GOT3 (cell line): Measurements from ENCODE around the gene CORO2A.
"Not testable (repeated sequence)": the region's sequence is repeated elsewhere in the genome, so short reads cannot be mapped to it uniquely, and the experiment has no call there.

Experiments used
- DNase-seq: peaks from one replicate; lab custom pipeline; 2025; ENCODE audit warnings: mixed read lengths; lab: John Stamatoyannopoulos, UW

CORO2A gene

DNA sequence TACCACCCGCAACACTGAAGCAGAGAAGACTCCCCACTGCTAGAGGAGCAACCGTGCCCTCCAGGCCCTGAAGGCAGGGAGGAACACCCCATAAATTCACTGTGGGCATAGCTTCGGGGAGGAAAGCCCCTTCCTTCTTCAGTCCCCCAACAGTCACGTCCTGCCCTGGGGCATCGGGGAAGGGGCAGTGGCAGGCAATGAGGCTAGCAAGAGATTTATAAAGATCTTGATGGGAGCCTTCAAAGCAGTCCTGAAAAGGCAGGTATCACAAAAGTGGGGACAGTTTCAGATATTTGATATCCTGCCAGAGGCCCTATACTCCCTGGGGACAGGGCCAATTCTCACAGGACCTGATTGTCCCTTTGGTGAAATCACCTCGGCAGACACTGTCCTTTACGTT, 56.5 kb downstream of the CORO2A start:
- no peak for DNase-seq

DNA sequence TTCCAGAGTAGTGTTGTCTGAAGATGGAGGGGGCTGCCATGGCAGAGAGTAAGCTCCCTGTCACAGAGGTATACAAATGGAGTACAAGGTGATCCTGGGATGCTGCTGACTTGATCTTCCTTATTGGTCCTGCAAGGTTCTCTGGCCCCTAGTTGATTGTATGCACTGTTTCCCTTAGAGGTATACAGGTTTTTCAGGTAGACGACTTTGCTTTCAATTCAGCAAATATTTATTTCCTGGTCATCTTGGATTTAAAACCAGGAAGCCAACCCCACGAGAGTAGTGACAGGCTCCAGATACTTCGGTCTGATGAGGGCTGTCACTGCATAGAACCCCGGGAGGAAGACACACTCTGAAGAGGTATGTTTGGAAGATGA, 56.9 kb downstream of the CORO2A start:
- no peak for DNase-seq

DNA sequence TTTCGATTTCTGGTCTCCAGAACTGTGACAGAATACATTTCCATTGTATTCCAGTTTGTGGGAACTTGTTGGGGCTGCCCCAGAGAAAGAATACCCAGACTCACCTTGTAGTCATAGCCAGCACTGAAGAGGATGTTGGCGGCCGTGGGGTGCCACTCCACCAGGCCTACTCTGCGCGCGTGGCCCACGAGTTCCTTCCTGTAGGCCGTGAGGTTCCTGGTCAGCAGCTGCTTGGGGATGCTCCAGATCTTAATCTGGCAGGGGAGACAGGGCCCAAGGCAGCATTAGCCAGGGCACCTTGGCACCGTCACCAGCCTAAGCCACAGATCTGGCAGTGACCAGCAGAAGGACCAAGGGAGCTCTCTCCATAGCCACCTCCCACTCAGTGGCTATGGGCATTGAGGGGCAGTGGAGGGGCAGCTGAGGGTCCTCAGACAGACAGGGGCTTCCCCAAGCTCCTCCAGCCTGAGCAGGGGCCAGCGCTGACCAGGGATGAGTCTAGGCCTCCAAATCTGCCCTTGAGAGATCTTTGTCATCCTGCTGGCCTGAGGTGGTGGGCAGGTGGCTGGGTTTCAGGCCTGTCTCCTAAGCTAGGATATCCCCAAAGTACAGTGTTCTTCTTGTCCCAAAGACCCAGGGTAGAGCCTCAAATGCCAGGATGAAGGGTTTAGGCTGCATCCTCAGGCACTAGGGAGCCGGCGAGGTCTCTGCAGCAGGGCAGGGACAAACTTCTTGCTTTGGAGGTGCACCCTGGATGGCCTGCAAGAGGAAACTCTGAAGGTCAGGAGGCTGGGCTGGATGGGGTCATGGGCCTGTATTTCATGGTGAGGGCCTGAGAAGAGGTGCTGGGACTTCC, 57.5 kb downstream of the CORO2A start:
- no peak for DNase-seq

DNA sequence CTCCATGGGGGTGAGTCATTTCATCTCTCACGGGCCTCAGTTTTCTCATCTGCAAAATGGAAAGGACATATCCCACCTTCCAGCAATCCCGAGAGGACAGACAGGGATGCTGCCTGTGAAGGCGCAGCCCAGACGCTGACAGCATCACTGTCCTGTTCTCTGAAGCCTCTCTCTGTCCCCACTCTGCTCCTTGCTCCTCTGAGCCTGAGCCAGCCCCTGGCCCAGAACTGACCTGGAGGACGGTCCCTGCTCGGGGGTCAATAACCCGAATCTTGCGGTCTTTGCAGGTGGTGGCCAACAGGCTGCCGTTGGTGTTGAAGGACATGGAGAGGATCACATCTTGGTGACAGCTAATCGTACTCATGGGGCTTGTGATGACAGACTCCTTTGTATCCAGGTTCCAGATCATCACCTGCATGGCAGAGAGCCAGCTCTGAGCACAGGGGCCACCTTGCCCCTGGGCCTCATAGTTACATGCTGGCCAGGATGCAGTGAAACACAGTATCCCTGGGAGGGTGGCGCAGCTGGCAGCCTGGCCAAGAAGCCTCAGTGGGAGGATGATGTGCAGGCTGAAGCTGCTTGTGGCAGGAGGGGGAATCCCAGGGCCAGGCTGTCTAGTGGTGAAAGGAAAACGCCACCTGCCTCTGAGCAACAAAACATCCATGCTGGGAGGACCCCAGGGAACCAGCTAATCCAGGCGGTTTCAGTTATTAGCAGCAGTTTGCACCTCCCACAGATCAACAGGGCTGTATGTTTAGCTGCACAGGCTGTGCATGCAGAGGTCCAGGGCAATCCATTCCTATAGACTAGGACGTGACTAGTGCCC, 59.4 kb downstream of the CORO2A start:
- no peak for DNase-seq

DNA sequence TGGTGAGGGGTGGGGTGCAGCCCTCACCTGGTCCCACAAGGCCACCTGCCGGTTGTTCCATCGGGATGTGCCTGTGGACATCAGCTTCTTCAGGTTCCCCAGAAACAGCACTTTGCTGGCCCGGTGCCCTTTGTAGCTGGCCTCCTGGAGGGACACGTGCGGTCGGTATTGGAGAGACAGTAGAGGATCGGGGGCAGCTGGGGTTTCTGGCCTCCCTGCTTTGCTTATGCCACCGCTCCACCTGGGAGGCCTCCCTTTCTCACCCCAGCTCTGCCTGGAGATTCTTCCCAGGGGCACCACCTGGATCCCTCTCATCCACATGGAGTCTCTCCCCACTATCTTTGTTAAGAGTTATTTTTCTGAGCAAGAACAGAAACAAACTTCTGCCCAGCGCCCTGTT, 60.3 kb downstream of the CORO2A start:
- DNase-seq = no peak

DNA sequence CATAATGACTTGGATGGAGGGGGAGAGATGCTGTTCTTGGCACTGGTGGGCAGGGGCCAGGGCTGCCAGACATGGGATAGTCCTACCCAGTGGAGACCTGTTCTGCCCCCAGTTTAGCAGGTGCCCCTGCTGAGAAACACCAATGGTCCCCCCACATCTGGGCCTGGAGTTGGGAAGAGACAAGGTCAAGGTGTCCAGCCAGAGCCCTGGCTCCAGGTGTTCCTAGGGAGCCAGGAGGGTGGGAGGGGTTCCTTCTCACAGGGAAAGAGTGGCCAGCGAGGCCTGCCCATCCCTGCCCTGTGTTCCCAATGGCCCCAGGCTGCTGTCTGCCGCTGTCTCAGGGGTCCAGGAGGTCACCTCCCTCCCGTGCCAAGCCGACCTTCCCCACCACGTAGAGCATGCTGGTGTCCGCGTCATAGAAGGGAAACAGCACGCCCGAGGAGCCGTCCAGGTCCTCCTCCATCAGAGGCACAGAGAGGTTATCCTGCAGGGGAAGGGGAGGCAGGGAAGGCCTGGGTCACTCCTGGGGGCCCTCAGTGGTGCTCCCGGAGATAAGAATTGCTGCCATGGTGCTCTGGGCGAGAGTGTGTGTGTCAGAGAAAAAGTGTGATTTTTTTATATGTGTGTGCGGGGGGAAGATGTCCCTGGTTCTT, 61.7 kb downstream of the CORO2A start:
- DNase-seq = no peak

DNA sequence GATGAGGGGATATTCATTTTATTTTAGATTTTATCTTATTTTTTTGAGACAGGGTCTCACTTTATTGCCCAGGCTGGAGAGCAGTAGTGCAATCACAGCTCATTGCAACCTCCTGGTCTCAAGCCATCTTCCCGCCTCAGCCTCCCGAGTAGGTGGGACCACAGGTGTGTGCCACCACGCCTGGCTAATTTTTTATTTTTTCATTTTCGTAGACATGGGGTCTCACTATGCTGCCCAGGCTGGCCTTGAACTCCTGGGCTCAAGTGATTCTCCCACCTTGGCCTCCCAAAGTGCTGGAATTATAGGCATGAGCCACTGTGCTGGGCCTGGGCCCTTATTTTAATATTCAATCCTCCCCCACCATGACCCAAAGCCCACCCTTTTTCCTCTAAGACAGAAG, 62.4 kb downstream of the CORO2A start:
- not testable (repeated sequence) for DNase-seq

DNA sequence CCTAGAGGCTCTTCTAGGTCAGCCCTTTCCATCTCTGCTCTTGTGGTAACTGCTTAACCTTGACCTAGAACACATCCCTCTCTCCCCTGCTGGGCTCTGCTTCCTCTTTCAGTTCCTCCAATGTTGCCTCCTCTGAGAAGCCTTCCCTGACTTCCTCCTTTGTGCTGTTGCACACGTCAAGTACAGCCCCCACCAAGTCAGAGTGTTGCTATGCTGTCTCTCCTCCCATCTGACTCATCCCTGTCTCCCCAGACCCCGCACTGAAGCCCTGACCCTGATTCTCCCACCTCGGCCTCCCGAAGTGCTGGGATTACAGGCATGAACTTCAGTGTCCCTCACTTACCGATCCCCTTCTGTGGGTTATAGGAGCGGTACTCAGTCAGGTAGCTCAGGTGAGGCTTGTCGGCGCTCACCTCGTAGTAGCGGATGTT, 63.0 kb downstream of the CORO2A start:
- no peak for DNase-seq

DNA sequence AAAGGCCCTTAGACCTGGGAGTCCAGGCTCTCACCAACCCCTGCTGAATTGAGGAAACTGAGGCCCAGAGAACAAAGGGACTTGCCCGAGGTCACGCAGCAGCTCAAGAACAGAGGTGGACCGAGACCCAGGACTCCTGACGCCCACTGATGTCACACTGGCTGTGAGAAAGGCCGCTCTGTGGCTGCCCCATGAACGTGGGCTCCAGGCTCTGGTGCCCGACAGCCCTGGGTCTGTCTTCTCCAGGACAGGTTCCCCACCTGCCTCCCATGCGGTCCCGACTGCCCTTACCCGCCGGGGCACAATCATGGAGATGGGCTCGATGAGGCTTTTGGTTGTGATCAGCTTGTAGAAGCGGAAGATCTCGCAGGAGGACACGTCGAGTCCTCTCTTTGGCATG, 64.1 kb downstream of the CORO2A start:
- no peak for DNase-seq

DNA sequence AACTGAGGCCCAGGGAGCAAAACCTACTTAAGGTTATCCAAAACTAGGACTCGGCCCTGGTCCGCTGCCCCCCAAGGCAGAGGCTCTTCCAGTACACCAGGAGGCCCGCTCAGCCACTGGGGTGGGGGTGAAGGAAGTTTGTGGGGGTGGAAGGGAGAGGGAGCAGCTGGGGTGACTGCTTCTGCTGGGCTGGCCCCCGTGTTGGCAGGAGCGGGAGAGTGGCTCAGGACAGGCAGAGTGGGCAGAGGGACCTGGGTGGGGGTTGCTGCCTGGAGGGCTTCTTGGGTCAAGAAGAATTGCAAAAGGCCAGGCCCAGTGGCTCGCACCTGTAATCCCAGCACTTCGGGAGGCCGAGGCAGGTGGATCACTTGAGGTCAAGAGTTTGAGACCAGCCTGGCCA, 65.2 kb downstream of the CORO2A start:
- DNase-seq = no peak

DNA sequence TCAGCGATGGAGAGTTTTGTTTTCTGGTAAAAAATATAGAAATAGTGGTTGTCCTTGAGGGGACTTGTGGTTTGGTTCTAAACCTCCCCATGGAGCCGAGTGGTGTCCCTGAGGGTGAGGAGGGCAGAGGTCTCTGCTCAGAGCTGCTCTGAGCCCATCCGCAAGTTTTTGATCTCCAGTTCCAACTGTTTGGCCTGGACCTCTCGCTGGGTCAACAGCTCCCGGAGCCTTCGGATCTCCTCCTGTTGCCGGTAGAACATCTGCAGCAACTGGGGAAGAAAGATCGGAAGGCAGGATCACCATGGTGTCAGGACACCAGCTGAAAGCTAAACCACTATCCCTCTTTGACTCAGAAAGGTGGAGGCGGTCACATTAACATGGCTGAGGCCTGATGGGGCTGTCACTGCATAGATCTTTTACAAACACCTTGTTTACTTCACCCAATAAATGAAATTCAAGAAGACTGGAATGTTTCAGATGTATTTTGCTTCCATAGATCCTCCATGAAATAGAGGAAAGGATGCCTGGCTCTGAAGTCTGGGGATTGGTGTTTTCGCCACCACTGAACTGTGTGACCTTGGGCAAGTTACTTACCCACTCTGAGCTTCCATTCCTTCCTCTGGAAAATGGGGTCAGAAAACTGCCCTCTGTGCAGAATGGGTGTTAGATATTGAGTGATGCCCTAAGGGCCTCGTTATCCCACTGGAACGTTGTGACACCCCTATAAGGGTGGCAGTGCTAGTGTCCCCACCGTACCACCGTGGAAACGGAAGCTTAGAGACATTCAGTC, 67.6 kb downstream of the CORO2A start:
- no peak for DNase-seq

DNA sequence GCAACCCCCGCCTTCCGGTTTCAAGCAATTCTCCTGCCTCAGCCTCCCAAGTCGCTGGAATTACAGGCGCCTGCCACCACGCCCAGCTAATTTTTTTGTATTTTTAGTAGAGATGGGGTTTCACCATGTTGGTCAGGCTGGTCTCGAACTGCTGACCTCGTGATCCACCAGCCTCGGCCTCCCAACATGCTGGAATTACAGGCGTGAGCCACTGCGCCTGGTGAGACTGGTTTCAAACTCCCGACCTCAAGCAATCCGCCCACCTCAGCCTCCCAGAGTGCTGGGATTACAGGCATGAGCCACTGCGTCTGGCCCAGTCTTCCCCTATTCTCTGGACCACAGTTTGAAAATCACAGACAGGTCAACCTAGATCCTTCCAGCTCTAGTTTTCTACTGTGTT, 68.3 kb downstream of the CORO2A start:
- DNase-seq = not testable (repeated sequence)

DNA sequence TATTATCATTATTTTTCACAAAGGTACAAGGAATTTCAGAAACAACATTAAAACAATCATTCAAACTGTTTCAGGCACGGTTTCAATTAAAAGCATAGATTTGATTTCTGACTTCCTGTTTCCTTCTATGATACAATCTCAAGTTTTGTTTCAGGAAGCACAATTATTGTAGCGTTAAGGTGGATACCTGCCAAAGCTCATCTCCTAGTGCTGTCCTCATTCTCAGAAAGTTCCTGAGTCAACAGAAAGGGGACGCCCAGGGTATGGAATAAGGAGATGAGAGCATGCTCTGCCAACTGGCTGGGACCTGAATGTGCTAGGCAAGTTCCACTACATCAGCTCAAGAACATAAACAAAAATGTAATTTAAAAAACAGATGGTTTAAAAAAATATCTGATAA, 71.4 kb downstream of the CORO2A start:
- DNase-seq = no peak

DNA sequence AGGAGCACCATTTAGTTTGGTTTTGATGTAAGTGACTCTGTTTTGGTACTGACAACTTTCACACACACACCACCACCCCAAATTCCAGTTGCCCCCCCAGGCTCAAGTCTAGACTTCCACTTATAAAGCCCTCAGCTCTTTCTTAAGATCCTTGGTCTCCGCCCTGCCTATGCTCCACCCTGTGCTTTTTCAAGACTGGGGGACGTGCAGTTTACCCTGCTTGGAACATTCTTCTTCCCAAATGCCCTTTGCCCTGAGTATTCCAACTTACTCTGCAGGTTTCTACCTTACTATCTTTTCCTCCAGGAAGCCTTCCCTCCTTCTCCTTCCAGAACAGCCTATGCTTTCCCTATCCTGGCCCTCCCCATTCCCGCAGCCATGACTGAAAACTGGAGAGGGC, 72.0 kb downstream of the CORO2A start:
- DNase-seq = no peak

DNA sequence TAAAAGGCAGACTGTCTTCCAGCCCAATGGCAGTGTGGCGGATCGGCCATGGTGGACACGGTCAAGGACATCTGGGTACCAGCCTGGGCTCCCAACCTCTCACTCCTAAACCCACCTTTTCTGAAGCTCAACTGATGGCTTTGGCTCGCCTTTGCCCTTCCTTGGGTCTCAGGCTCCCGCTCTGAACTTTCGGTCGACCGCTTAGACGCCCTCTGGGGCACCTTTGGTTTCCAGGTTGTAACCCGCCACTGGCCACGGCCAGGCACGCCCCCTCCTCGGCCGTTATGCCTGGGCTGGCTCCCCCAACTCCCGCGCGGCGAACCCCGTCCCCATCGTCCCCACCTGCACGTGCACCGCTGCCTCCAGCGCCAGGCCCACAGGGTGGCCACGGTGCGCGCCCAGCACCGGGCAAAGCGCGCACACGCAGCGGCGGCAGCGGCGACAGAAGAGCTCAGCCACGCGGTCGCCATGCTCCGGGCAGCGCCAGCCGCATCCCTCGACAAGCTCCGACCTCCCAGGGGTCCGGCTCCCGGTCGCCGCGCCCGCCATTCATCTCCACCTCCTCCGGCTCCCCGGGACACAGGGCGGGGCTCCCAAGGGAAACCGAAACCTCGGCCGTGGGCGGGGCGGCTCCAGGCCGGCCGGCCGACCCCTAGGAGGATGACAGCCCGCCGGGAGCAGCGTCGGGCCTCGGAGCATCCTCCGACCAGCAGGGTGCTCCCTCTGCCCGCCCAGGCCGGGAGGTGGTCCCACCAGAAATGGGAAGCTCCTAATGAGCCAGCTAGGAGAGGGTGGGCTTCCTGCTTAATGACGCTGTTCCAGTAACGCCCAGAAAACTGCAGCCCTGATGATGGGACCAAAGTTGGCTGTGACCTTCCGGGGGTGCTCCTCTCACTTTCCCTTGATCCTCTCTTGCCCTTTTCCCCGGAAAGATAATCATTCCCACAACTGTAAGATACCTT, 73.5 kb downstream of the CORO2A start, which contains the start of gene TRIM14:
Gene TRIM14 (minus strand): TSS at position 583 of the 962 bp plus-strand sequence. CDS start 34 bp downstream, at position 549.
- no peak for DNase-seq

DNA sequence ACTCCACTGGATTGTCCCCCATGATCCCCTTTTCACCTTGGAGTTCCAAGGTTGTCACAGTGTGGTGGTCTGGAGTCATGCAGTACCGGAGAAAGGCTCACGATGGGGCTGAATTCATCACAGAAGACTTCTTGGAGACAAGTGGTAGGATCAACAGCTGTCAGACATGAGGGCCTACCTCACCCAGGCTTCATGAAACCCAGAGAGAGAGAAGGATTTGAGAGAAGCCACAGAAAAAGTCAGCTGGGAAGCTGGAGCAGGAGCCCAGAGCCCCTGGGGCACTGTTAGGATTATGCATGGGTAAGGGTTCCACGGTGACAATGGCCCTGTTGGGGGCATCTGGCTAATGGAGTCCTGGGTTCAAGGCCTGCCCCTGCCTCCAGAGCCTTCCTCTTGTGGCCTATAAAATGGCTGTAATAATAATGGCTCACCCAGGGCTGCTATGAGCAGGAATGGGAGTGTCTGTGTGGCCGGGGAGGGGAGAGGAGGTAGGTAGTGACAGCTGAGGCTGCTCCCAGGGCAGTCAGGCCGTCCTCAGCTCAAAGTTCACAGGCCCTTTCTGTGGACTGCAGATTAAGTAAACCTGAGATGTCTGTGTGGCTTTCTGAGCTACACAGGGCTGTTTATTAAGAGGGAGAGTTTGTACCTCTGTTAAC, 74.3 kb downstream of the CORO2A start:
- DNase-seq = no peak

DNA sequence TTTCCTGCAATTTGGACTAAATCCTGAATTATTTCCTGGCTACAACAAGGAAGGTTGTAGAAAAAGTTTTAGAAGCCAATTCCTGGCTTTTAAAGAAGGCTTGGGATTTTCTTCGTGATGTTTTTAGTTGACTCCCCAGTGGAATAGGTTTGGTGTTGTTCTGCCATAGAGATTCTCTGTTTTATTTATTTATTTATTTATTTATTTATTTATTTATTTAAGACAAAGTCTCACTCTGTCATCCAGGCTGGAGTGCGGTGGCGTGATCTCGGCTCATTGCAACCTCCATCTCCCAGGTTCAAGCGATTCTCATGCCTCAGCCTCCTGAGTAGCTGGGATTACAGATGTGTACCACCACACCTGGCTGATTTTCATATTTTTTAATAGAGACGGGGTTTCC, 75.3 kb downstream of the CORO2A start:
- DNase-seq = not testable (repeated sequence)

DNA sequence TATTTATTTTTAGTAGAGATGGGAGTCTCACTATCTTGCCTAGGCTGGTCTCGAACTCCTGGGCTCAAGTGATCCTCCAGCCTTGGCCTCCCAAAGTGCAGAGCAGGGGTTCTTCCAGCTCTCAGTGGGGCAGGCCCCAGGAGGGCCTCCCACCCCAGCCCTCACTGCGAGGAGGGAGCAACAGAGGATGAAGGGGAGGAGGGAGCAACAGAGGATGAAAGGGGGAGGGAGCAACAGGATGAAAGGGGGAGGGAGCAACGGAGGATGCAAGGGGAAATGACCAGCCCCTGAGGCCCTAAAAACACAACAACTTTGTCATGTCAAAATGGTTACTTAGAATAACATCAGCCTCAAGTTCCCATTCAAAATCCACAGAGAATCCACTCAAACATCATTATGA, 83.4 kb downstream of the CORO2A start:
- DNase-seq = no peak

DNA sequence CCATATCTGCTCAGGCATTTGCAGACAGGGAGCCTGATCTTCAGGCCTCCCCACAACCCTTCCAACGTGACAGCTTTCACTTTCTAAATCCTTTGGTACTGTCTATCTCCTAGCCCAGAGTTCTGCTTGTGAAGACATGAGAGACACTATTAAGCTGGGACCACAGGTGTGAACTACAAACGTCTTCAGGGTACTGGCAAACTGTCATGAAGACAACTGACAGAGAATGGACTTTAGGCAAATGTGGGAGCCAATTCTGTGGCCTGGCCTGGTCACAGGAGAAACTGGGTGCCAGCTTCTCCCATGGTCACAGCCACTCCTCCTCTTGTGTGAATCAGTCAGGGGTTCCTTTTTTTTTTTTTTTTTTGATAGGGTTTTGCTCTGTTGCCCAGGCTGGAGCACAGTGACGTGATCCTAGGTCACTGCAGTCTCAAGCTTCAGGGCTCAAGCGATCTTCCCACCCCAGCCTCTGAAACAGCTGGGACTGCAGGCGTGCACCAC, 83.9 kb downstream of the CORO2A start:
- DNase-seq = no peak

DNA sequence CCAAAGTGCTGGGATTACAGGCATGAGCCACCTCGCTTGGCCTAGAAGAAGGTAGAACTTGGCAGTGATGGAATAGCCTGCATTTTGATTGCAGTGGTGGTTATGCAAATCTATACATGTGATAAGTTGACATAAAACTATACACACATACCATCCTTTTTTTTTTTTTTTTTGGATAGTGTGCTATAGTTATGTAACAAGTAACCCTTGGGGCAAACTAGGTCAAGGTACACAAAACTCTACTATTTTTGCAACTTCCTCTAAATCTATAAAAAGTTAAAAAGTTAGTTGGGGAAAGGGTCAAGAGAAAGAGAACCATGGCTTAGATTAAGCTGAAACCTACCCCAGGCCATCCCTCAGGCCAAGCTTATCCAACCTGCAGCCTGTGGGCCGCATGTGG, 84.5 kb downstream of the CORO2A start:
- no peak for DNase-seq
